Astrocyte of the cerebellum (primary cell): ENCODE data around the gene BBS9.

Source experiments
- DNase-seq: peaks from one replicate; pipeline ENCODE4 v3.0.0-alpha.2; 2011; ENCODE audit warnings: low read depth
- H3K4me3 ChIP-seq: 2 replicates; pipeline ENCODE4 v1.5.1; 2011; ENCODE audit warnings: mild to moderate bottlenecking, low read depth, low read length, moderate library complexity
- CTCF ChIP-seq: IDR thresholded peaks from 2 replicates; pipeline ENCODE4 v1.5.1; 2012; ENCODE audit warnings: low read length, low read depth, moderate library complexity, mild to moderate bottlenecking; ENCODE audit errors: missing control alignments
- in situ Hi-C: cut with HindIII; loops from 2 replicates; pipeline ENCODE4 v1.10.0; 2017; ENCODE audit warnings: low sequenced_read_pairs

Gene BBS9

GRCh38 chr7:33604056-33604455 is 474.7 kb downstream of the BBS9 start:
- TF ChIP-seq CTCF, result no peak
- DNase-seq, result no peak
- in situ Hi-C loops, result no loop called here
- no peak overlapping the region for H3K4me3 ChIP-seq

- H3K4me3 ChIP-seq, result no peak overlapping the region
- no peak for TF ChIP-seq CTCF
- no peak for DNase-seq
- in situ Hi-C loops, result no loop called here
Observed at GRCh38 chr7:33610918-33611317, 481.6 kb downstream of the BBS9 start.

- DNase-seq, result no peak
- TF ChIP-seq CTCF, result no peak
- H3K4me3 ChIP-seq, result no peak overlapping the region
- in situ Hi-C loops, result no loop called here
Observed at GRCh38 chr7:33612442-33612841, 483.1 kb downstream of the BBS9 start.

- no peak for TF ChIP-seq CTCF
- H3K4me3 ChIP-seq, result no peak overlapping the region
- DNase-seq, result no peak
- in situ Hi-C loops, result no loop called here
Observed at GRCh38 chr7:33614357-33615117, 485.2 kb downstream of the BBS9 start.

GRCh38 chr7:33616752-33617151 is 487.4 kb downstream of the BBS9 start:
- no peak for DNase-seq
- H3K4me3 ChIP-seq, result no peak overlapping the region
- no peak for TF ChIP-seq CTCF
- in situ Hi-C loops, result no loop called here

GRCh38 chr7:33619264-33619663 is 489.9 kb downstream of the BBS9 start:
- DNase-seq, result no peak
- no peak overlapping the region for H3K4me3 ChIP-seq
- no peak for TF ChIP-seq CTCF
- in situ Hi-C loops, result no loop called here
